CD1c-positive myeloid dendritic cell (primary cell): ENCODE results near the gene C1QTNF2.
"Not testable (repeated sequence)": the region's sequence is repeated elsewhere in the genome, so short reads cannot be mapped to it uniquely, and the experiment has no call there.

Experiments used
- DNase-seq: peaks from one replicate; pipeline ENCODE4 v3.0.0-alpha.2; 2016; ENCODE audit errors: extremely low spot score

C1QTNF2 gene

GRCh38 chr5:160342413-160342941, 27.9 kb downstream of the C1QTNF2 start:
- DNase-seq = no peak

- DNase-seq = no peak
Observed at GRCh38 chr5:160341309-160341870, 29.0 kb downstream of the C1QTNF2 start.

- not testable (repeated sequence) for DNase-seq
Observed at GRCh38 chr5:160340513-160340912, 29.9 kb downstream of the C1QTNF2 start.

- no peak for DNase-seq
Observed at GRCh38 chr5:160339406-160340130, 30.9 kb downstream of the C1QTNF2 start.

DNA sequence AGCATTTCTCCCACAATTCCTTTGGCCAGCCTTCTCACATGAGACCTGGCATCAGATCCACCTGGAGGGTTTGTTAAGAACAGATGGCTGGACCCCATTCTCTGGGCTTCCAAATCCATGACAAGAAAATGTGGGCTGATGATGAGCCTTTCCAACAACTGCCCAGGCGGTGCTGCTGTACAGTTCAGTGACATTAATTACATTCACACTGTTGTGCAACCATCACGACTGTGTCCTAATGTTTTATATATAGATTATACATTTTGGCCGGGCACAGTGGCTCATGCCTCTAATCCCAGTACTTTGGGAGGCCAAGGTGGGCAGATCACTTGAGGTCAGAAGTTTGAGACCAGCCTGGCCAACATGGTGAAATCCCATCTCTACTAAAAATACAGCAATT, 35.7 kb downstream of the C1QTNF2 start:
- peak; percentile 7 for DNase-seq

DNA sequence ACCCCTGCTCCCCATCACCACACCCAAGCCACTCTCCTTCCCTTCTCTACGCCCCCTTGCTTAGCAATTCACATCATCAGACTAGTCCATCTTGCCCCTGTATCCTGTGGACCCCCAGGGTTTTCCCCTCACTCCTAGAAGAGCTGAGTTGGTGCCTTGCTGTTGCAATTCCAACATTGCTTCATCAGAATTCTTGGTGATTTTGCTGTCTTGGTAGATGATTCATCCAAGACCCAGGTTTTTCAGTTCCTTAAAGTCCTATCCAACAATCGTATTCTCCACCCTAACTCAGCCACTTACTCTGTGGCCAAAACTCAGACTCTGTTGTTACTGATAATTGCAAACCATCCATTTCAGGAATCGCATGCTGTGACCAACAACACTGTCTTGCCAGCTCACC, 36.7 kb downstream of the C1QTNF2 start:
- peak; percentile 93 for DNase-seq

DNA sequence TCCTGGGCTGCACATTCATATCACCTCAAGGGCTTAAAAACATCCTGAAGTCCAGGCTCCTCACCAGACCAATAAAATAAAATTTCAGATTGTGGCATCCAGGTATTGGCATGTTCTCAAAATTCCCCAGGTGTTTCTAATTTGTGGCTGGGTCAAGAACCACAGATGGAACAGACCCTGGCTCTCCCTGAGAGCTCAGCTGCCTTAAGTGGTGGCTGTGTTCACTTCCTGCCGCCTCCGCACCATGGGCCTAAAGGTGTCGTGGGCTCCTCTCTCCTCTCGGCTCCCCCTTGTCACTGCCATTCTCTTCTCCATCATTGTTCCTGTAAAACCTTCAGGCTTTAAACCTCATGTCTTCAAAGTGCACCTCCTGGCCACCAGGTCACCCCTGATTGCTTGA, 40.2 kb downstream of the C1QTNF2 start:
- no peak for DNase-seq

GRCh38 chr5:160327818-160328217, 42.6 kb downstream of the C1QTNF2 start:
- no peak for DNase-seq

- no peak for DNase-seq
Observed at GRCh38 chr5:160326981-160327380, 43.4 kb downstream of the C1QTNF2 start.

- DNase-seq = no peak
Observed at GRCh38 chr5:160325716-160326115, 44.7 kb downstream of the C1QTNF2 start.

- DNase-seq = peak; percentile 54
Observed at GRCh38 chr5:160324886-160325285, 45.5 kb downstream of the C1QTNF2 start.

GRCh38 chr5:160318409-160318808, 52.0 kb downstream of the C1QTNF2 start:
- DNase-seq = peak; percentile 72

DNA sequence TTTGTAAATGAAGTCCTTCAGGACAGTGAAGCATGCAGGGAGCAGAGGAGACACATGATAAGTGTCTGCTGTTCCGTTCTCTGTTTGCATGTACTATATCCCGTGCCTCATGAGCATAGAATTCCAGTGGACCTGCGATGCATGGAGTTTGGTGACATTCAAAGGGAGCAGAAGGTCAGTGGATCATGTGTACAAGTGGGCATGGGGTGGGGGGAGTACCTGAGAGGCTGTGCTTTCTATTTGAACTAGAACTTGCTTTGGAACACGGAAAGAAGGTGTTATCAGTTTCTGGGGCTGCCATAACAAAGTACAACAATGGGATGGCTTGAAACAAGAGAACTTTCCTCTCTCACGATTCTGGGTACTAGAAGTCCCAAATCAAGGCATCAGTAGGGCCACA, 53.0 kb downstream of the C1QTNF2 start:
- no peak for DNase-seq

GRCh38 chr5:160315968-160316367, 54.5 kb downstream of the C1QTNF2 start:
- DNase-seq = peak; percentile 15

DNA sequence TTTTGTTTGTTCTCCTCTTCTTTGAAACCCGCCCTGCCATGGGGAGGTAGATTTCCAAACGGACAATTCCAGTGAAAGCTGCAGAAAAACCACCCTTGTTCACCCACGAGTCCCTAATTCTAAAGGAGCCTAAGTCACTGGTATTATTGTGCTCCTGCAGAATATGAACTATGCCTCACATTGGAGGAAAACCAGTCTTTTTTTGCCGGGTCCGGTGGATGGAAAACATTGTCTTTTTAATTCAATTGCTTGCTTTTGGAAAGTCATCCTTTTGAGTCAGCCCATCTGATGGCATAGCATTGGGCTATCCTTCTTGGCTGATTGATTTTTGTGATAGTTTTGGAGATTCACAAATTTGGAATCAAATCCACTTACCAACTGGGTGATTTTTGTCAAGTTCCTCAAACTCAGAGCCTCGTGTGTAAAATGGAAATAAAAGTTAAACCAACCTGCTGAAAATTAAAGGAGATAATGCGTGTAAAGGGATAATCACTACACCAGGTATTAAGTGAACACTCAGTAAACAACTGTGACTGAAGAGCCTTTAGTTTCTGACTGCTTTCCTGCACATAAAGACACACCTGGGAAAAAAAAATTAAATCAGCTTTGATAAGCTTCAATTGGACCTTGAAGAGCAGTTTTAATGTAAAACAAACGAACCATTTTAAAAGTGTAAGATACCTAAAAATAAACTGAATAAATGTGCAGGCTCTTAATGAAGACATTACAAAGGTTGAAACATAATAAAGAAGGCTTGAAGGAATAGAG, 57.3 kb downstream of the C1QTNF2 start:
- DNase-seq = no peak

DNA sequence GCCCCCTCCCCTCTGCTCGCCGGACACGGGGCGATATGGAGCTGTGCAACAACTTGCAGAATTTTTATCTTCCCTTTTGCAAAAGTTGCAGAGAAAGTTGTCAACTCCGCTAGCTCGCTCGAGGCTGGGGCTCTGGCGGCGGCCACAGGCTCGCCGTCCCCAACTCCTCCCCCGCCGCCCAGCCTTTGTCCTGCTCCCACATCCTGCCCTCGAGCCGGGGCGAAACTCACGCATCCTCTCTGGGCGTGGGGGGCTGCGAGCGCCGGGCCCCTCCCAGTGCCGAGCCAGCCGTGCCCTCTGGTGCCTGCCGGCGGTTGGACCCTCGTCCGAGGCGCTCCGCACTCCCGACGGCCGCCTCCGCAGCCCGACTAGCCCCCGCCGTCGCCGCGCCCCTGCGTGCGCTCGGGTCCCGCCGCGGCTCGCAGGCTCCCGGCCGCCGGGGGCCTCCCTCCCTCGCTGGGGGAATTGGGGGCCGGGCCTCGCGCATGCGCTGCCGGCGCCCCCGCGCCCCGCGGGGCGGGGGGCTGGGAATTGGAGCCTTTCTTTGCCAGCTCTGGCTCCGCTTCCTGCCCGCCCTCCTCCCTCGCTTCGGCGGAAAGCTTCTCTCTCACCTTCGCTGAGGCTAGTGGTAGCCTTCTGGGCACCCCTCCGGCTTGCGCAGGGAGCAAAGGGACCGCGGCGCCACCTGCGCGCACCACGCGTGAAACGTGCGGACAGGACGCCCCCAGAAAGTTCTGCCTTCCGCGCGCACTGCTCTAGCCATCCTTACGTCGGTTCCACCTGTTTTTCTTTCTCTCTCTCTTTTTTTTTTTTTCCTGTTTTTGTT, 58.1 kb downstream of the C1QTNF2 start, which contains the start of gene CCNJL:
Gene CCNJL, minus strand, starts transcription at position 431 of the 826 bp plus-strand sequence. CDS start 641 bp downstream, outside the sequence.
- DNase-seq = peak; percentile 13

DNA sequence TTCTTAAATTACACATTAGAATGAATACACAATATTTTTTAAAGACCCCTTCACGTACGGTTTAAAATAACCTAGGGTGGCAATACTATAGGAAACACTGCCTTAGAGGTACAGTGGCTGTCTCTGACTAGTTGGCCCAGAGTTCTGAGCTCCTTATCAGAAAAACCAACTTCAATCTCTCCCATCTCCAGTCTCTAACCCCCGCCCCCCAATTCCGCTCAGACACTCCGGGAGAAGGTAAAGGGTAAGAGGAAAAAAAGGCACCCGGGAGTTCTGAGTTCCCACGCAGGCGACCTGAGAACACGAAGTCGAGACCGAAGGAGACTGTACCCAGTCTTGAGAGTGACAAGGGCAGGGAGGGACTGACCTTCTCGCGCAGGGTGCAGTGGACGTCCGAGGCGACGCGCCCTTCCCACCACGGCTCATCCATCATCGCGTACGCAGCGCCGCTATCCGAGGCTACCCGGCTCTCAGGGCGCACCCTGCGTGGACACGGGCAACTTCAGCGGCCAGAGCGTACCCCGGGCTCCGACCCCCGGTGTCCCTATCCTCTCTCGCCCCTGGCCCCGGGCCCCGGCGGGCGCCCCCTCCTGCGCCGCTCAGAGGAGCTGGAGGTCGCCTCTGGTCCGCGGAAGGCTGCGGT, 58.8 kb downstream of the C1QTNF2 start:
- DNase-seq = no peak

DNA sequence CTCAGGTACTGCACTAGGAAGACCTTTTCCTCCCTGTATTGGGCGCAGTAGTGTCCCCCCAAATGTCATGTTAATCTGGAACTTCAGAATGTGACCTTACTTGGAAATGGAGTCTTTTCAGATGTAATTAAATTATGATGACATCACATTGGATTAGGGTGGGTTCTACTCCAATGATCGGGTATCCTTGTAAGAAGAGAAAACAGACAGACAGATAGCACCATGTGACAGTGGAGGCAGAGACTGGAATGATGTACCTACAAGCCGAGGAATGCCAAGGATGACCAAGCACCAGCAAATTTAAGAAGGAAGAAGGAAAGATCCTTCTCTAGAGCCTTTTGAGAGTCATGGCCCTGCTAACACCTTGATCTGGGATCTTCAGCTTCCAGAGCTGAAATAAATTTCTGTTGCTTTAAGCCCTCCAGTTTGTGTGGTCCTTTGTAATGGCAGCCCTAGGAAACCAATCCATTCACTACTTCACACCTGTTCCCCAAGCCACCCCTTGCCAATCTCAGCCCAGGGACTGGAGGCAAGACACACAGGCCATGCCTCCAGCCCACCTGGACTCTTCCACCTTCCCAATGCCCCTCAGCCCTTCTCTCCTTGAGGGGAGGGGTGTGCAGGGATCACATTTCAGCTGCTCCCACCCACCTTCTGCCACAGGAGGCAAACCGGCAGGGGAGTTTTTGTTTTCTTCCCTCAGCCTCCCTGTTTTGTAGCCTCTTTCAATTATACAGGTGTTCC, 59.7 kb downstream of the C1QTNF2 start:
- no peak for DNase-seq

DNA sequence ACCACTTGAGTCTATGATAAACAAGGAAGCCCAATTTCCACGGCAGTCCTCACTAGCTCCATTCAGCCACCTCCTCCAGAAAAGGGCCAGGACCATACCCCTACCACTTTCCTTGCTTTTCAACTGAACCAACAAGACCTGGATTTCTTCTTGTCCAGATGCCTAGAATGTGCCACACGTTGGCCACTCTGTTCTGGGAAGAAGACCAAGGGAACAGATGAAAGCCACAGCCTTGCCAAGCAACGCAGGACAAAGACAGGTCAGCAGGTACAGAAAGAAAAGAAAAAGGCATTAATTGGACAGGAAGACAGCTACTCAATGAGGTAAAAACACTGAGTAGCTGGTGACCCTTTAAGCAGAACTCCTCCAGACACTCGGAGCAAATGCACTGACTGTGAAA, 60.3 kb downstream of the C1QTNF2 start:
- DNase-seq = no peak

DNA sequence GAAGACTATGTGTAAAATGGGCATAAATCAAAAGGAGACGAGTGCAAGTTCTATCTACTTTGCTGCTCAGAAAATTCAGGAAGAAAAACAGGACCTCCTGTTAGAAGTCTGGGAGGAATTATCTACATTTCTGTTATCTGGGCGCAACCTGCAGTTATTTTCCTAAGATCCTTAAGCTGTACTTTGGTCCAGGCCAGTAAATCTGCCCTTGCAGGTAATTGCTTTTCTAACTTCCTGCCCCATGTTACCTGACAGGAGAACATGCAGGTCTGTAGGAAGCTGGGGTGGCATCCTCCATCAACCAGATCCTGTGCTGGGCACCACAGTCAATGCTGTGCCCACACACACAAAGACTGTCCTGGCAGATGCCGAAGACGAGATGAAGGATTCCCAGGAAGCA, 63.7 kb downstream of the C1QTNF2 start:
- DNase-seq = no peak
